Glomerular visceral epithelial cell (primary cell): ENCODE results near the gene UXS1.

Experiments
- DNase-seq: peaks from one replicate; pipeline ENCODE4 v3.0.0-alpha.2; 2016; ENCODE audit errors: extremely low spot score

The UXS1 gene

GRCh38 chr2:106085181-106085940, 108.7 kb downstream of the UXS1 start:
- no peak for DNase-seq

DNA sequence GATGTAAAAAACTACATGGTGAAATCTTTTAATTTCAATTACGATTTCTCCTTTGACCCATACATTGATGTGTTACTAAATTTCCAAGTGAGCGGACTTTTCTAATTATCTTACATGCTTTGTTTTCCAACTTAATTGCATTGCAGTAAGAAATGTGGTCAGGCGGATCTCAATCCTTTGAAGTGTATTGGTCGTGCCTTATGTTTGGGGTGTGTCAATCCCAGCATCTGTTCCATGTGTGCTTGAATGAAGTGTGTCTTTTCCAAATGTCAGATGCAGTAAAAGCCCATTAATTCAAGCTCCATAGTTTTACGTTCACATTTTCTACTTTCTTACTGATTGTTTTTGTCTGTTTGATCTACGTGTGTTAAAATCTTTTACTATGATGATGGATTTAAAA, 113.1 kb downstream of the UXS1 start:
- DNase-seq, result no peak

DNA sequence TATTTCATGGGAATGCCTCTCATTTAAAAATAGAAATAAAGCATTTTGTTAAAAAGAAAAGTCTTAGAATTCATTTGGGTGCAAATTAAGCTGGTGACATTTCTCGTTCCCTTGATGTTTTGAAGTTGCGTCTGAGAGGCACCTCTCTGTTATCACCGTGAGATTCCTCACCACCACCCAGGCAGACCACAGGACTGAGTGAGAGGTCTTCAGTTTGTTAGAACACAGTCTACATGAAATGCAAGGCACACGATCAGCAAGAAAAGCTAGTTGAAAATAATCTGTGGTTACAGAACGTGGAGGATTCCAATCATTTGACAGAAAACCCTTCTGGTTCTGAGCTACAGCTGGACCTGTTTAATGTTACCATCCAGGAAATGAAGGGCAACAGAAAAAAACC, 116.0 kb downstream of the UXS1 start:
- no peak for DNase-seq

DNA sequence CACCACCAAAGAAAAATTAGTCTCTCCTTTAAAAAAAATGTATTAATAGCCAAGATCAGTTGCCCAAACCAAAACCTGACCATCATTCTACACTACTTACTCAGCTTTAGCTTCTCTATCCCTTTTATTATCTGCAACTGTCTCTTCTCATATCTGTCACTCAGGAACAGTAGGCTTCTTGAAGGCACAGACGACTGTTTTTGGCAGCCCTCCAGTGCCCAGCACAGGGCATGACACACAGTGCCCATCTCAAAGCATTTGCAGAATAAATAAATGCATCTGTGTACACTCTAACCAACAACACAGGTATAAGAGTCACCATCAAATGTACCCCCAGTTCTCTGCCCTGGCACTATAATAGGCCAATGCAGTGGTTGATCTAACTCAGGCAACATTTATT, 117.2 kb downstream of the UXS1 start:
- no peak for DNase-seq

- DNase-seq, result no peak
These were observed 119.1 kb downstream of the UXS1 start for GRCh38 chr2:106075048-106075447.

DNA sequence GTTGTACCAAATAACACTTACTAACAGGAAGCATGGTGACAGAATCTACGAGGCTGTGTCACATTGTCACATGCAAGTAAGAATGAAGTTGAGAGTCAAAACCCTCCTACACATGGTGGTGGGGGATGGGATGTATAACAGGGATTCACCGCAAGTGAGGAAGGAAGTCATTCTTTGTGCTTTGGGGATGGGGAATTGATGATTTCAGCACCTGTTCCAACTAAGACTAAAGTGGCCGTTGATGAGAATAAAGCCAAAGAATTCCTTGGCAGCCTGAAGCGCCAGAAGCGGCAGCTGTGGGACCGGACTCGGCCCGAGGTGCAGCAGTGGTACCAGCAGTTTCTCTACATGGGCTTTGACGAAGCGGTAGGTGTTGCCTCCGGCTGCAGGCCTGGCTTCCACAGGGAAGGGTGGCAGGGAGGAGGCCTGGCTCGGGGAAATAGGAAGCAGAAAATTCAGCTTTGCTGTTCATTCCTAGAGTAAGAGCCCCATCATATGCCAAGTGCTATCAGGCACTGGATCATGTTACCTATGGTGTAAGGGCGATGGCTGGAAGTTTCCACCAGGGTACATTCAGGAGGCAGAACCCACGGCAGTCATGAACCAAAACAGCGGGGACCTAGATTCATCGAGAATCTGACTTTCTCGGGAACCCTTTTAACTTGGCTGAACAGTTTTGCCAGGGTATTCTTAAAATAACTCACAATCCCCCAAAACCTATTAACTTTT, 120.3 kb downstream of the UXS1 start:
- no peak for DNase-seq

- no peak for DNase-seq
These were observed 123.9 kb downstream of the UXS1 start for GRCh38 chr2:106070181-106070580.

- DNase-seq, result no peak
These were observed 125.7 kb downstream of the UXS1 start for GRCh38 chr2:106068451-106068850.

DNA sequence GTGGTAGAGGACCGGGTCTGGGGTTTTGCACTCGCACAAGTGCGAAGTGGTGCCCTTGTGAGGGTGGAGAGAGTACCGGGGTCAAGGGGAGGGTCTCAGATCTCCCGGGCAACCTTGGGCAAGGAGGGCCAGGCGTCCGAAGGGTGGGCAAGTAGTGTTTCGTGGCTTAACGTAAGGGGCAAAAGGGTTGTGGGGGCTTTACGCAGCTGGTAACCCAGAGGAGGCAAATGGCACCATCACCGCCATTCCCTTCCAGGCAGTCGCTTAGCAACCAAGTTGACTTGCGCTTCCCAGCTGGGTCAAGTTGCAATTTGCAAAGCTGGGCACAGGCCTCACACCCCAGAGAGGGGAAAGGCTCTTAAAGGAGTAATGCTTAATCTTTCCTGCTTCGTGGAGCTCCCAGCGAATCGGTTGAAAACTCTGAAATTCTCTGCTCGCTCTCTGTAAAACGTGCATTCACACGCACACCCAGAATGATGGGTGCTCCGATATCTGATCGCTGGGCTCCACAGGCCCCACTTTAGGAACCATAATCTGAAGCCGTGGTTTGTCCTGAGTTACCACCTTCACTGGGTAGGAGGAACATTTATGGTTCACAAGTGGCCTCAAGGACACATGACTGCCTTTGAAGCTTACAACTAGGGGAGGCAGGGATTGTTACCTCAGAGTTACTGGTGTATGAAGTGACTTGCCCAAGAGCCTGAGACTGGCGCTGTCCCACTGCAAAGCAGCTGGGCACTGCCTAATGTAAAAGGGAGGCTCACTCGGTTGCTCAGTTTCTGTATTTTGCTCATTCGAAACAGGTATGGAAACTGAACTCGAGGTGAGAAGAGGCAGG, 127.9 kb downstream of the UXS1 start:
- DNase-seq, result no peak

GRCh38 chr2:106065268-106065982, 128.7 kb downstream of the UXS1 start:
- DNase-seq, result no peak

DNA sequence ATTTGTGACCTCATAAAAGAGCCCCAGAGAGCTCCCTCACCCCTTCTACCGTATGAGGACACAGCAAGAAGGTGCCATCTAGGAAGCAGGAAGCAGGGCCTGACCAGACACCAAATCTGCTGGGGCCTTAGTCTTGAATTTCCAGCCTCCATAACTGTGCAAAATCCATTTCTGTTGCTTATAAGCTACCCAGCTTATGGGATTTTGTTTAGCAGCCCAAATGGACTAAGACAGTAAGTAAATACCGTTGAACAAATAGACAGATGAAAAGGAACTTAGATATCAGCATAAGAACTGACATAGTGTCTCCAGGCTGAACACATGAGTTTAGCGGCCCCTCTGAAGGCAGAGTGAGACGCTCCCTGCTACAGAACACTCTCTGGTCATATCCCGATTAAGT, 130.9 kb downstream of the UXS1 start:
- no peak for DNase-seq

- DNase-seq, result no peak
These were observed 131.5 kb downstream of the UXS1 start for GRCh38 chr2:106062627-106063026.

DNA sequence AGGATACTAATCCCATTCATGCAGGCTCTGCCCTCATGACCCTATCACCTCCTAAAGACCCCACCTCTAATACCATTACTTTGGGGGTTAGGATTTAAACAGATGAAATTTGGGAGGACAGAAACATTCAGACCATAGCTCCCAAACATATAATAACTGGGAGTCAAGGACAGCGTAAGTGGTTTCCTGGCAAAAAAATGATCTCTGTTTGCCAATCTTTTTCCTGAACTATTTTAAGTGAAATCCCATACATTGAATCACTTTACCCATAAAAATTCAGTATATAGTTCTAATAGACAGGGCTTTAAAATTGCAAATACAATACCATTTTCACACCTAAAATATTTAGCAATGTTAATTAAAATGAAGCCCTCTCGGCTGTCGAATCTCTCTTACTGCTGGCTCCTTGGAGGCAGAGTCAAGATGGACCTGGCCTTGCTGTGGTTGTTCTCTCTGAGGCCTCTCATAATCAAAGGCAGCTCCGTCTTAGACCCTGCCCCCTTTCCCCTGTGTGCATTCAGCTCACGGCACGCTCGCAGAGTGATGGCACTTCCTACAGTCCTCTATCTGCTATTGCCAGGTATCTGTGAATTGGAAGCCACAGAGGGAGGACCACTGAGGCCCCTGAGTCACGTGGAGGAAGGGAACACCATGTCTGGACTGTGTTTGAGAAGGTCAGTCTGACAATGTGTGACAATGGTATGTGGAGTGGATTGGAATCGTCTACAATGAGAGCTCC, 132.3 kb downstream of the UXS1 start:
- DNase-seq, result no peak

GRCh38 chr2:106059416-106060065, 134.6 kb downstream of the UXS1 start:
- no peak for DNase-seq

DNA sequence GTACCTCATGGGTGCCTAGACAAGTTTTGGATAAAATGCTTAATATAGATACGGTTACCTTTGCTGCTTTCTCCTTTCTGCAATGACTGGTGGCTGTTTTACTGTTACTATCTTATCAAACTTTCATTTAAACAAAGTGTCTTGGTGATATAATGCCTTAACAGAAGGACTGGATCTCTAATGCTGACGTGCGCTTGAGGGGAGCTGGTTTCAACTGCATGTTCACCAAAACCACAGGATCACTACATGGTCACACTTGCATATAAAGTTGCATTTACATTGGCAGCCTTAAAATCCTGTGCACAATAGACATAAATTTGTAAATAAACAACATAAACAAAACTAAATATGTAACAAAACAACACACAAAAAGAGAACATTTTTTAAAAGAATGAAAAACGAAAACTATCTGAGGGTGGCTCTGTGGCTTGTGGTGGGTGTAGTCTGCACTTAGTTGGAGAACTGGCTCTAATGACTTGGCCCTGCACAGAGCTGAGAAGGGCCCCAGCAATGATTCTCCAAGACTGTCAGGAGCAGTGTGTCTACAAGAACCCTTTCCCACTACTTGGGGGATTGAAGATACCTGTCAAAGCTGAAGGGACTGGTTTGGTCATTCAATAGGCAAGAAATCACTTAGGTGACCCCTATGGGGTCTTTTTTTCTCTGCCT, 135.5 kb downstream of the UXS1 start:
- DNase-seq, result no peak

- DNase-seq, result no peak
These were observed 136.9 kb downstream of the UXS1 start for GRCh38 chr2:106057206-106057605.

DNA sequence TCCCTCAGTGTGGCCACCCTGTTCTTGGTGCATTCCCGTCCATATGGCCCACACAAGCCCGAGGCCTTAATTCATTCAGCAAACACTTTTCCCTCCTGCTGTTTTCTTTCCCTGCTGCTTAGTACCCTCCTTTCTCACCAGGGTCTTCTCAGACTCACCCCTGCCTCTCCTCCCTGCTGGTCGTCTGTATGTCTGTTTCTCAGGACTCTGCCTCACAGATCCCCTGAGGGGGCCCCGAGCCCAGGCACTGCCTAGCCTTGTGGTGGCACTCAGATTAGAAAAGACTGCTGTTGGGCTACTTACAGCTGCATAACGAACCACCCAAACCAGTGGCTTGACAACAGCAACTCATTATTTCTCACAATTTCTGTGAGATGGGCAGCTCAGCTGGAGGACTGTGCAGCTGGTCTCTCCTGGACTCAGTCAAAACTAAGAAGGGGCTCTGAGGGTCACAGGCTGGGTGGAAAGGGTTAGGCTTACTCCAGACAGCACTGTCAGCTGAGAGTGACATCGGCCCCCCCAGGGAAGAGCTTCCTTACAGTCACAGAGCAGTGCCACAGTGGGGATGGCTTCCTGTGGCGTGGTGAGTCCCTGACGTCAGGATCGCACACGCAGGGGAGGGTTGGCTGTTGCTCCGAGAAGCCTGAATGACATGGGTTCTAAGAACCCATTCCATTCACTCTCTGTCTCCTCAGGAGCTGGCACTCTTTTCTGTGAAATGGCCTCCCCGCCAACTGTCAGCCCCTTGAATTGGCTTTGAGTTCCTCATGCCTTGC, 139.0 kb downstream of the UXS1 start:
- no peak for DNase-seq

DNA sequence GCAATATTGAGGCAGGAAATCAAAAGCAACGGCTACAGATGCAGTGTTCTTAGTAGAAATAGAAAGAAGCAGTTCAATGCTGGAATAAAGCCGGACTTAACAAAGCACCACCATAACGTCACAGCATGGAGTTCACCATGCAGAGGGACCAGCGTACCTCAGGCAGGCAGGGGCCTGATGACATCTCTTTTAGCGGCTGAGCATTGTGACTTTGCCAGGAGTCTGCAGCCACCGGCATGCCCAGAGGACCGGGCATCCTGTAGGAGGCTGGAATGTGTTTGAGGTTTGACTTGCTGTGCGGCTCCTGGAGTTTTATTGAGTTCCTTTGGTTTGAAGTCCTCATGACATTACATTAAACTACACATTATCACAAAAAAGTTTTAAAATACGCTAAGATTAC, 139.8 kb downstream of the UXS1 start:
- no peak for DNase-seq

- DNase-seq, result no peak
These were observed 140.5 kb downstream of the UXS1 start for GRCh38 chr2:106053581-106053980.
